Measurements from ENCODE around the gene PNPLA5. TPM values are rescaled to one million over a fixed set of nuclear protein-coding genes. Genes with fewer than 3 reads are reported as not detected.

The PNPLA5 gene
- total and polyA plus RNA-seq, 4 donors, result not detected

GRCh38 chr22:43854786-43855271 lies 37.0 kb downstream of the PNPLA5 start:
- Histone ChIP-seq H3K9me3 (ENCODE audit: control insufficient read depth in 4 of 4, insufficient read depth in 3 of 4, low read length in 3 of 4) (peaks cover 0 to 12% (median 4%) of the 10 kb centered on the region in 4 donors), H3K27ac (ENCODE audit: low read depth in 1 of 2, low read length in 1 of 2) (no peak overlapping the region), H3K4me1 (ENCODE audit: control insufficient read depth in 5 of 5, insufficient read depth in 5 of 5, low read length in 5 of 5) (no peaks in the 10 kb centered on the region), H3K36me3 (ENCODE audit: control insufficient read depth in 4 of 4, insufficient read depth in 4 of 4, low read length in 4 of 4) (no peaks in the 10 kb centered on the region), H3K4me3 (no peak overlapping the region), H3K9ac (ENCODE audit: insufficient read depth in 1 of 2, low read length in 2 of 2) (no peak overlapping the region), H3K27me3 (ENCODE audit: control insufficient read depth in 3 of 3, insufficient read depth in 3 of 3, low read length in 2 of 3) (peaks cover 0 to 3% (median 0%) of the 10 kb centered on the region in 3 donors)
- DNase-seq, result no peak
- ATAC-seq (ENCODE audit: insufficient read depth, low FRiP score), result no peak
- 92 to 93% methylated on average over 13 of the region's 13 CpGs for WGBS, 2 donors
- TF ChIP-seq CTCF (IDR thresholded peaks at IDR 0.05; ENCODE audit: control extremely low read depth, extremely low read depth), result no peak

- no peaks in the 10 kb centered on the region for H3K36me3 ChIP-seq (ENCODE audit: control insufficient read depth in 4 of 4, insufficient read depth in 4 of 4, low read length in 4 of 4)
- H3K4me1 ChIP-seq (ENCODE audit: control insufficient read depth in 5 of 5, insufficient read depth in 5 of 5, low read length in 5 of 5), result no peaks in the 10 kb centered on the region
- TF ChIP-seq CTCF (IDR thresholded peaks at IDR 0.05; ENCODE audit: control extremely low read depth, extremely low read depth), result no peak
- no peak overlapping the region for H3K9ac ChIP-seq (ENCODE audit: insufficient read depth in 1 of 2, low read length in 2 of 2)
- H3K27ac ChIP-seq (ENCODE audit: low read depth in 1 of 2, low read length in 1 of 2), result no peak overlapping the region
- WGBS, 2 donors, result 86 to 90% methylated on average over 14 of the region's 14 CpGs
- peaks cover 0 to 3% (median 0%) of the 10 kb centered on the region in 3 donors for H3K27me3 ChIP-seq (ENCODE audit: control insufficient read depth in 3 of 3, insufficient read depth in 3 of 3, low read length in 2 of 3)
- no peak overlapping the region for H3K4me3 ChIP-seq
- peaks cover 0 to 12% (median 4%) of the 10 kb centered on the region in 4 donors for H3K9me3 ChIP-seq (ENCODE audit: control insufficient read depth in 4 of 4, insufficient read depth in 3 of 4, low read length in 3 of 4)
- DNase-seq (no peak), ATAC-seq (ENCODE audit: insufficient read depth, low FRiP score) (no peak)
Measured at GRCh38 chr22:43854121-43854785, 37.6 kb downstream of the PNPLA5 start.

- Histone ChIP-seq H3K27me3 (ENCODE audit: control insufficient read depth in 3 of 3, insufficient read depth in 3 of 3, low read length in 2 of 3) (peaks cover 0 to 3% (median 0%) of the 10 kb centered on the region in 3 donors), H3K4me3 (no peak overlapping the region), H3K27ac (ENCODE audit: low read depth in 1 of 2, low read length in 1 of 2) (no peak overlapping the region), H3K9ac (ENCODE audit: insufficient read depth in 1 of 2, low read length in 2 of 2) (no peak overlapping the region), H3K4me1 (ENCODE audit: control insufficient read depth in 5 of 5, insufficient read depth in 5 of 5, low read length in 5 of 5) (no peaks in the 10 kb centered on the region), H3K9me3 (ENCODE audit: control insufficient read depth in 4 of 4, insufficient read depth in 3 of 4, low read length in 3 of 4) (peaks cover 0 to 12% (median 4%) of the 10 kb centered on the region in 4 donors), H3K36me3 (ENCODE audit: control insufficient read depth in 4 of 4, insufficient read depth in 4 of 4, low read length in 4 of 4) (no peaks in the 10 kb centered on the region)
- DNase-seq (no peak), ATAC-seq (ENCODE audit: insufficient read depth, low FRiP score) (no peak)
- 80 to 87% methylated on average over 9 to 10 of the region's 10 CpGs for WGBS, 2 donors
- TF ChIP-seq CTCF (IDR thresholded peaks at IDR 0.05; ENCODE audit: control extremely low read depth, extremely low read depth), result no peak
Measured at GRCh38 chr22:43853328-43853931, 38.4 kb downstream of the PNPLA5 start.
